Body of pancreas (tissue), 4 donors: Measurements from ENCODE around the gene METTL24.

ENCODE experiments used
- CTCF ChIP-seq, 7 experiments: fragments of 450-650 bp in 4 of 7; fragments of 200-600 bp in 3 of 7; sonication (generic) in 3 of 7; IDR thresholded peaks; one replicate each; pipeline ENCODE4 v1.5.1; 2016 to 2019; ENCODE audit warnings: antibody characterized with exemption in 7 of 7
- POLR2A ChIP-seq, 3 donors: fragments of 450-650 bp; IDR thresholded peaks; one replicate each; pipeline ENCODE4 v1.6.1; 2016; ENCODE audit warnings: antibody characterized with exemption in 3 of 3, mild to moderate bottlenecking in 2 of 3

- TF ChIP-seq CTCF (IDR thresholded peaks at IDR 0.05) (no peak), POLR2A (IDR thresholded peaks at IDR 0.05) (no peak)
These were observed 9.0 kb downstream of the METTL24 start for GRCh38 chr6:110348961-110349690.
